Stimulated activated CD8-positive, alpha-beta memory T cell treated with anti-CD3 and anti-CD28 coated beads, Interleukin-15, amount 100 ng/mL, for 4 hours (primary cell): ENCODE data around the gene FOXO1.
A peak's percentile ranks its signal among the peaks of the same experiment; 100 is the strongest.
"Not testable (repeated sequence)": the region's sequence is repeated elsewhere in the genome, so short reads cannot be mapped to it uniquely, and the experiment has no call there.

Experiments used
- DNase-seq, 2 donors: peaks; one replicate each; pipeline ENCODE4 v3.0.0-alpha.2; 2020; ENCODE audit warnings: low read depth in 2 of 2

The FOXO1 gene

DNA sequence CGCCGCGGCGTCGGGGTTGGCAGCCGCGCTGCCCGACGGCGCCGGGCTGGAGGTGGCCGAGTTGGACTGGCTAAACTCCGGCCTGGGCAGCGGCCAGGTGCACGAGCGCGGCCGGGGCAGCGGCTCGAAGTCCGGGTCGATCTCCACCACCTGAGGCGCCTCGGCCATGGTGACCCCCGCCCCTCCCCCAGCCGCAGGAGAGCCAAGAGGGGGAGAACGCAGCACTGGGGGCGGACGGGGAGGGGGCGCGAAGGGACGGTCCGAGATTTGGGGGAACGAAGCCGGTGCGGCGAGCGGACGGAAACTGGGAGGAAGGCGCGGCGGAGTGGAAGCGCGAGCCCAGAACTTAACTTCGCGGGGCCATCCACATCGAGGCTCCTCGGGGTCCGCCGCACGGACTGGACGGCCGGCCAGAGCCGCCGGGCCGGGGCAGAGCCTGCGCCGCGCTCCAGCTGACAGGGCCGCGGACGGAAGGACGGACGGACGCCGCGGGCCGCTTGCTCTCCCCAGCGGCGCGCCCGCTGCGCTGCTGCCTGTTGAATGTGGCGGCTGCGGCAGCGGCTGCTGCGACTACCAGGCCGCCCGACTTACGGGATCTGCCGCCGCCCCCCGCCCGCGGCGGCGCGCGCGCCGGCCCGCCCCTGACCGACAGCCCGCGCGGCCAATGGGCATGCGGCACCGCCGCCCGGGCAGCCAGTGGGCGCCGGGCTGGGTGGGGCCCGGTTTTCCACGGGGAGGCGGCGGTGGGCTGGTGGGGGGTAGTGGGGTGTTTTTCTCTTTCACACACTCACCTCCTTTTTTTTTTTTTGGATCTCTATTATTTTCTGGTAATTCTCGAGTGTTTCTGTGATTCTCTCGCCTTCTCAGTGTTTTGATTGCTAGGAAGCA is at the start of gene FOXO1:
FOXO1 (minus strand) TSS at position 597 of the 888 bp plus-strand sequence; CDS start at position 168, 429 bp downstream.
- peak; percentile 79 to 81 for DNase-seq

DNA sequence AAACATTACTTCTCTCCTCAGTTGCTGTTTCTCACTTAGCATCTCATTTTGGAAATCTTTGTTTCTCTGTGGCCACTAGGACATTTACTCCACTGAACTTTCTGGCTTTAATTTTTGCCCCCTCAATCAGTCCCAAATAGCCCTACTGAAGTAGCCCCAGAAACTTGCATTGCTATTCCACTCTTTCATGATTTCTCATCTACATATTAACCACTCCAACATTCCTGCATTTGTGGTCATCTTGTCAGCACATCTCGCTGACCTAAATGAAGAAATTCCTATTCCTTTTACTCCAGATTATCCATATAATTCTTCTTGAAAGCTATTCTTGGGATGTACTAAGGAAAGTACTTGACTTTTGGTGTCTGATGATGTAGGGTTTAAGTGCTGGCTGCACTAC is 48.0 kb upstream of the FOXO1 start:
- not testable (repeated sequence) for DNase-seq

DNA sequence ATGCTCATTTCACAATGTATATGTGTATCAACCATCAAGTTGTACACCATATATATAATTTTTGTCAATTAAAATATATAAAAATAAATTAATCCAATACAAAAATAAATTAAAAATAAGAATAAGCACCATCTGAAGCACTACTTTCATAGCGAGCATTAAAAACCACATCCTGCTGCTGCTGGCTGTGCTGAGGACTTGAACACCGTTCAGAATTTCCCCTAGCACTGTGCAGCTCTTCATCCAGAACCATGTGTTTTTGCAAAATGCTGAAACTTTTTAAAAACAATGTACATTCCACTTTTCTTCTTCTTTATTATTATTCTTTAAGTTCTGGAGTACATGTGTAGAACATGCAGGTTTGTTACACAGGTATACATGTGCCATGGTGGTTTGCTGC is 40.0 kb upstream of the FOXO1 start:
- no peak for DNase-seq

DNA sequence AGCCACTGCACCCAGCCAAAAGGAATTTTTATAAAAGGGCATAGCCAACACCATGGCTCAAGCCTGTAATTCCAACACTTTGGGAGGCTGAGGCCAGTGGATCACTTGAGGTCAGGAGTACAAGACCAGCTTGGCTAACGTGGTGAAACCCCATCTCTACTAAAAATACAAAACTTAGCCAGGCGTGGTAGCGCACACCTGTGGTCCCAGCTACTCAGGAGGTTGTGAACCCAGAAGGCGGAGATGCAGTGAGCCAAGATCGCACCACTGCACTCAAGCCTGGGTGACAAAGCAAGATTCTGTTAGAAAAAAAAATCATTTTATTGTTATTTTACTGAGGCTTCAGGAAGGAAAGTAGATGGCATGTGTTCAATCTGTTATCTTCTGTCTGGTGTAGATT is 31.3 kb upstream of the FOXO1 start:
- no peak for DNase-seq

DNA sequence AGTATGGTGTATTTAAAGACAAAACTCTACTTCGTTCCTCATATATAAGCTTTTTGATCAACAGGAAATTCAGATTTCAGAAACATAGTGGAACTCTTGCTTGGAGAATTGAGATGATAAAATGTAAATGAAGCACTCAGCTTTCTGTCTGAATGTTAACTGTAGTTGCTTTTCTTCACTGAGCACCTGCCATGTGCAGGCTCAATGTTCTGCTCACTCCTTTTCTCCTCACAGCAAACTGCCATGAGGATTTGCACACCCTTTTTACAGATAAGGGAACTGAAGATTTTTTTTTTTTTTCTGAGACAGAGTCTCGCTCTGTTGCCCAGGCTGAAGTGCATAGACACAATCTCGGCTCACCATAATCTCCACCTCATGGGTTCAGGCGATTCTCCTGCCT is 28.0 kb upstream of the FOXO1 start:
- DNase-seq: no peak

DNA sequence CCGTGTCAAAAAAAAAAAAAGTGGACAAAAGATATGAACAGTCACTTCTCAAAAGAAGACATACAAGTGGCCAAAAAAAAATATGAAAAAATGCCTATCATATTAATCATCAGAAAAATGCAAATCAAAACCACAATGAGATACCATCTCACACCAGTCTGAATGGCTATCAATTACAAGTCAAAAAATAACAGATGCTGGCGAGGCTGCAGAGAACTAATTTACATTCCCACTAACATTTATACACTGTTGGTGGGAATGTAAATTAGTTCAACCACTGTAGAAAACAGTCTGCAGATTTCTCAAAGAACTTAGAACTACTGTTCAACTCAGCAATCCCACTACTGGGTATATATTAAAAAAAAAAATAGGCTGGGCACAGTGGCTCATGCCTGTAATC is 26.5 kb upstream of the FOXO1 start:
- DNase-seq: no peak

DNA sequence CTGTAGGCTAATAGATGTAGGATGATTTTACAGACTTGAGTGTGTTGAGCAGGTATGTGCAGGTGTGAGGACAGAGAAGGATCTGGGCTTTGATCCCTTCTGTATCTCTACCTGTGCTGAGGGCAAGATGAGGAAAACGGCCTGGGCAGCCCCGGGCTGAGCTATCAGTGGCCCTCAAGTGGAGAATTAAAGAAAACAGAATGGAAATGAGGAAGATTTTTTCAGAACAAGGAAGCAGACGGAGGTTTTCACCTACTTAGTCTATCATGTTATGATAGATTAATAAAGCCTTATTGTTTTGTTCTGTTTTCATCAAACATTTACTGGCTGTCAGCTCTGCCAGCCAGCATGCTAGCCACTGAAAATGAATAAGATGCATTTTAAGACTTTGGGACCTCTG is 22.3 kb upstream of the FOXO1 start:
- DNase-seq: no peak

DNA sequence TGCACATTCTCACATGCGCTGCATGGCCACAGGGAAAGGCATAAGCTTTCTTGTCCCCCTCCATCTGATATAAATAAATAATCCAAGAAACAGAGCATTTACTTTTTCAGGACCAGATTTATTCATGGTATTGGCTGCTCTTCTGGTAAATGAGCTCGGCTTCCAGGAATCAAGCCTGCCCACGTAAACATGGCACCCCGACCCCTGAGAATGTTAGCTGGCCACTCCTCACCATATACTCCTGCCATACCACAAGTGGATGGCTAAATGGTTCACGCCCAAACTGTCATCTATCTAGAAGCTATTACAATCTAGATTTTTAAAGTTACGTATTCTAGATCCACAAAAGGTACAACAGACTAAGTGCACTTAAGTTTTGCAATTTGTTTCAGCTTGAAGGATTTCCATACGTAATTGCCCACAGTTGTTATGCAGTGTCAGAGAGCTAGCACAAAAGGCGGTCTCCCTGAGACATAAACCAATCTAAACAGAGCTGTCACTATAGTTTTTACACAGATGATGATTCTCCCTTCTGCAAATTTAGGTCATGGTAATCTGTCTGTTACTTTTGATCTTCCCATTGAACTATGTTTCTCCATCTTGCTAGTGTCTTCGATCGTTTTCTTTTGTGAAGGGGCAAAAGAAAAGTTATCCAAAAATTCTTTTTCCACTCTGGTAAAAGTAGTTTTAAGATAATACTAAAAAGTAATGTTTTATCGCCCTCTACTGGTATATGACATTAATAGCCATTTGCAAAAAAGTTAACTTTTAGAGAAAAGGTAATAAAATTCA is 16.2 kb upstream of the FOXO1 start:
- DNase-seq: no peak

DNA sequence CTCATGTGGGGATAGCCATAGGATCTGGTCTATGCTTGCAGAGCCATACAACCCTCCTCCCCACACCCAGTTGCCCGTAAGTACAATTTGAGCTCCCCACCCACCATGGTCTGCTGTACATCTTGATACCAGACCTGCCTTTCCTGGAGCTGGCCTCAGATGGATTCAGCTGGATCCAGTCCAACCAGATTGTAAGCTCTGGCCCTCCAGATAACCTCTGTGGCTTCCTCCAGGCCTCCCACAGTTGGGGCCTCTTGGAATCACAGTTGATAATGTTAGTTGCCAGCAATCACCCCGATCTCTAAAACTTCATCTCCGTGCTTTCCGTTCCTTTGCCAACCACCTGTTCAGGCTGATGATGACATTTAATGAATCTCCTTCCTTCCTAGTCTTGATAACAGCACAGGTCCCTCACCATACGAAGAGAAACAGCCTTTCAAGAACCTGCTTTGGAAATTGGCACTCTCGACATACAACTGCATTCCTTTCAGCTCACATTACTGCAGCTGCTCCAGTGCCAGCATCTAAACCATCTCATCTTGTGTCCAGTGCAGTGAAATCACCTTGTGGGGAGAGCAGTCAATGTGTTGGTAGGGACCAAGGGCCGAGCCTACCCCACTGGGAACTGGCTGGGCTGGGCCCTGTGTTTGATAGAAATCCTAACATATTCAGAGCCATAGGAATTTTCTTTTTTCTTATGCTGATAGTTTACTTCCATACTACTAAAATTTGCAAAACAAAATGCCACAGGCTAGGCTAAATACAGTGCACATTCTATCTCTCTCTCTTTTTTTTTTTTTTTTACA is 15.1 kb upstream of the FOXO1 start:
- no peak for DNase-seq

DNA sequence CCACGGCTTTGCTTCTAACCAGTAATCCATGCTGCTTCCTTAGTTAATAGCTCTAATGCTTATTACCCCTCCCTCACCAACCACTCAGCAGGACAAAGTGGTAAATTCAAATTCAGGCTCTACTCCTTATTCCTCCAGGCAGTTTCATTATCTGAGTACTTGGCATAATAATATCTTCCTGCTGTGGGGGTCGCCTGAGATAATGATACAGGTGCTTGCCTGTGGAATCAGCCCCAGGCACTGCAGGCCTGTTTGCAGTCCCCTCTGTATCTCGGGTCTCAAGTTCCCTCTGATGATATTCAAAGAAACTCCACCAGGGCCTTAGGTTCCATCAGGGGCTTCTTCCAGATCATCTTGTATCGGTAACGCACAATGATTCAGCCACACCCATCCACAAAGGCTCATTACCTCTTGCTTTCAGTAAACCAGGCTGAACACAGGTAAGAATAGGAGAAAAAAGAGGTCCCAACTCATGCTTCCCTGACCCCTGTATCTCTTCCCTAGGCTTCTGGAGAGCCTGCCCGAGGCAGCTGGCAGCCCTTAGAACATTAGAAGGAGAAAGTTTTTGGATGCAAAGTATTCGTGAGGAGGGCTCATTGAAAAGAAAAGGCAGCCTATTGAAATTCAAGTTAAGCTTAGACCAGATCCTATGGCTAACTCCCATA is 14.3 kb upstream of the FOXO1 start:
- DNase-seq: no peak

DNA sequence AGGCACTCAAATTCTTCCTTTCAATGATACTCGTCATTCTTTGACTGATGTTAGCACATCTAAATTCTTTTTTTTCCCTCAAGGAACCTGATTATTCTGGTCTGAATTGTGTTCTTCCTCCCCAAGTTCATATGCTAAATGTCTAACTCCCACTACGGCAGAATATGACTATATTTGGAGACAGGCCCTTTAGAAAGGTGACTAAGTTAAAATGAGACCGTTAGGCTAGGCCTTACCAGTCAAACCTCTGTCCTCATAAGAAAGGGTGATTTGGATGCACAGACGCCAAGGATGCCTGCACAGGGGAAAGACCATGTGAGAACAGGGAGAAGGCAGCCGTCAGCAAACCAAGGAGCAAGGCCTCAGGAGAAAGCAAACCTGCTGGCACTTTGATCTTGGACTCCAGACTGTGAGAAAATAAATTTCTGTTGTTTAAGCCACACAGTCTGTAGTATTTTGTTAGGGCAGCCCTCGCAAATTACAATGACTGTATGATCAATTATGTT is 13.1 kb upstream of the FOXO1 start:
- DNase-seq: no peak

DNA sequence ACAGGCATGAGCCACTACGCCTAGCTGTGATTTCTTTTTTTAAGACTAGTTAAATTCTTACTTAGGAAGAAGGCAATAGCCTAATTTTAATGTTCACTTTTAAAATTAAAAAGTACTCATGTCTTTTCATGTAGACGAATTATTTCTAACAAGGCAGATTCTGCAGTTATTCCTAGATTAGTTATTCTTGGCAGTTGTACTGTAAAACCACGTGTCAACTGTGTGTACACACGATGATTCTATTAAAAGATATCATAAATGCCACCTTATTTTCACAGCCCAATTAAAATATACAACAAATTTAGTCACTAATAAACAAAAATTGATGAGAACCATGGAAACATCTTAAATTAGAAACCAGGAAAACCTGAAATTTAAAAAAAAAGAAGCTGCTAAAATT is 10.6 kb upstream of the FOXO1 start:
- no peak for DNase-seq

DNA sequence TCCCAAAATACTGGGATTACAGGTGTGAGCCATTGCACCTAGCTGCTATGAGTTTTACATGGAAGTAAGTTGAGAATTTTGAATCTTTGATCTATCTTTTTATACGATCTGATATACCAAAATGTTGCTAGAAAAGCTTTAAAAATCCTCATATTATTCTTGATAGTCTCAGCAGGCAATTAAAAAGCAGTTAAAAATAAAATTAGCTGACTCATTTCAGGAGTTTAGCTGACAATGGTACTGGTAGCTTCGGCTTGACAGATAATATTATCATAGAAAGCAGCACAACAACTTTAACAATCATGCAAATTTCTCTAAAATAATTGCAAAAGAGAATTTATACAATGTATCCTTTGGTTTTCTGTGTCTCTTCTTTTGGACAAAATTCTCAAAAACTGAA is 9.6 kb upstream of the FOXO1 start:
- no peak for DNase-seq

DNA sequence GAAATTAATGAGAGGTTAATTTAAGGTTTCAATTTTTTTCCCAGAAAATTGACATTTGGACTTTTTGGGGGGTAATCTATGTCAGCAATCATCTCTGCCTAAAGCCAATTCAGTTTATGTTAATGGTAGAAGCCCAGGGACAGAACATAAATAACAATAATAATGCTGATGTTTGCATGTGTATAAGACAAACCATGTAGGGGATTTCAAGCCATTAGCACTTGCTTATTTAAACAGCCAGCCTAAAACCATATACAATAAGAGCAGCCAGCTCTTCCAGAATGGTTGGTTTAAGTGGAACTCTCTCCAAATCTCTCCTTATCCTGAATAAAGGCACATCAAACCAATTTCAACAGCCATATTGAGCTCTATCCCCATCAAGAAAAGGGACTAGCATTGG is 7.0 kb upstream of the FOXO1 start:
- DNase-seq: no peak

DNA sequence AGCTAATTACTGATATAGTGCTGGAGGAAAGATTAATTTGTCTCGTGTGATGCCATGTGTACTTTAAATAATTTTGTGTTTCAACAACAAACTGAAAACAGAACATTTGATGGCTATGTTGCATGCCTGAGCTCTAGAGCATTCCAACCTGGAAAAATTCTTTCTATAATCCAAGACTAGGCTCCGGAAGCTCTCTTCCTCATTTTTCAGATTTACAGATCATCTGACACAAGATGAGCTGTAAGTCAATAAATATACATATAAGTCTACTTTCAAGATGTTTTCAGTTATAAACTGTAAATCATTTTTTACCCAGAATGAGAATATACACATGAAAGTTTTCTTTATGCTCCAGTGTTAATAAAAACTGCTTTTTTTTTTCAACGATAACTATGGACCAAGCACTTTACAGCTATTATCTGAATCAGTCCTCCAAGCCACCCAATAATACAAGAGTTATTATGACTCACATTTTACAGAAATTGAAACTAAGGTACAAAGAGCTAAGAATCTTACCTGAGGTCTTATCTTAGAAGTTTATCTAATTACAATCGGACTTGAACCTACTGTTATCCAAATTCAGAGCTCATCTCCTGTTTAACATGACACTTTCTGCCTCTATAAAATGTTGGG is 6.4 kb upstream of the FOXO1 start:
- DNase-seq: no peak

DNA sequence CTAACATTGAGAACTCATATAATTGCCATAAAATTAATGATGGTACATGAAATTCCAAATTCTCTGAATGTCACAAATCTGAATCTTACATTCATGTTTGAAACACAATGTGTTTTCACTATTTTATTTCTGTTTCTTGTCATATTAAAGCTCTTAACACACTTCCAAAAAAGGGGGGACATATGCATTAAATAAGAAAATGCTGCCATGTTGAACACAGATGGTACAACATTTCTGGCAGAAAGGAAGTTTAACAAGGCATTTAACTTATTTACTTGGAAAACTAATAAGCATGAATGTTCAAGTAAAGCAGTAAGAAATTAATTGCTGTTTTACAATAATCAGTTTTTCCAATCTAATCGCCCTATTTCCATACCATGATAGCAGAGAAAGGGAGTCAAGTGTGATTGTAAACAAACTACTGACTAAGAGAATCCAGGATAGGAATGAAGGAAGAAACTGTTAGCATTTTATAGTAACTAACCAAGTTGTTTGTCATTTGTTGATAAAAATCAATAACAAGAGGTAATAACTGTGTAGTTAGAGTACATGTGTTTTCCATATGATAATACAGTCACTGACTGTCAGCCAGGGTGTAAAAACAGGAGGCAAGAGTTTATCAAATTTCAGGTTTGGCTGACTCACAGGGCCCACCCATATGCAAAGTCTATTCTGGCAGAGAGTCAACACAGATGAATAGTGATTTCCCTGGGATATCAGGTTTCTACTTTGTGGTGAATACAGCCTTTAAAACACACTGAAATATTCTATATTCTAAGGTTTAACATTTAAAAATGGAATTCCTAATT is 5.7 kb upstream of the FOXO1 start:
- no peak for DNase-seq

DNA sequence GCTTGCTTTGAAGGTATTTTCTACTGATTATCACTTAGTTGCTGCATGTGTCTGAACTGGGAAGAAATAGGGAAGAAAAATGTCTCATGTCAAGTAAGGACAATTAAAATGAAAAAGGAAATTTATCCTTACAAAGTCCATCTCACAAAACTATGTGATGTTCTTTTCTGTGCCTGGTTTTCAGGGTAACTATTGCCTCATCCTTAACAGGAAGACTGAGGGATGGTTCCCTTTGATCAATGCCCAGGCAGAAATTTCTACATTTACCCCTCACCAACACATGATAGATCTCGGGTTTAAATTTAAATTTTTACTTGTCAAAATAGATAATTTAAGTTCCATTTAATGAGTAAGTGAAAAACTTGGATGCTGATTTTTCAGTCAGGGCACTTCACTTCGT is 3.9 kb upstream of the FOXO1 start:
- DNase-seq: no peak

DNA sequence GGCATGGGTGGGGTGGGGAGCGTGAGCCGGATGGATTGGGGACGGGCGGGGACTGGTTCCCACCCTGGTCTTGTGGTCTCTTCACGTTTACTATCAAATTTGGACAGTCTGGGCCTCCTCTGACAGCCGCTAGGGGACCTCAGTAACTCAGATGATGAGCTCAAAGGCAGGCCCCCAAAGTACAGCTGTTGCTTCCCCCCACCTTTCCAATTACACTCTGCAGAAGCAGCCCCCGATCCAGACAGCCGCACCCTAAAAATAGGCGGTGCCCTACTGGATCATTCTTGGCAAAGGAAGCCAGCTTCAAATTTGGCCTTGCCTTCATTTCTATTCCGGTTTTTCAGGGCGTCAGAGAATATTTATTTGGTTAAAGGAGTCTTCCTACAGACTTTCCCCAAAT is 1.9 kb upstream of the FOXO1 start:
- peak; percentile 5 to 19 for DNase-seq

DNA sequence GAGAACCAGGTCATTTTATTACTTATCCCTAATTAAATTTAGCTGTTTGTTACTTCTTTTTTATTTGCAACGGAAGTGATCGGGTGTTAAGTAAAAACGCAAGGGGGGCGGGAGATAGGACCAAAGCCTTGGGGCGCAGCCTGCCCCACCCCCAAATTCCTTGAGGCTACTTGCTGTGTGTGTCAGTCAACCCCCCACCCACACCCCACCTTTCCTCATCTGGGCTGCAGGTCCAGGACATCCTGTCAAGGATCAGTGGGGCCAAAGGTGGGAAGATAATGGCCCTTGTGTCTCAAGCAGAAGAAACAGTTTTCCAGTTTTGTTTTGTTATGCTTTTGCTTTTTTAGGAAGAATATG is 1.2 kb upstream of the FOXO1 start:
- no peak for DNase-seq

DNA sequence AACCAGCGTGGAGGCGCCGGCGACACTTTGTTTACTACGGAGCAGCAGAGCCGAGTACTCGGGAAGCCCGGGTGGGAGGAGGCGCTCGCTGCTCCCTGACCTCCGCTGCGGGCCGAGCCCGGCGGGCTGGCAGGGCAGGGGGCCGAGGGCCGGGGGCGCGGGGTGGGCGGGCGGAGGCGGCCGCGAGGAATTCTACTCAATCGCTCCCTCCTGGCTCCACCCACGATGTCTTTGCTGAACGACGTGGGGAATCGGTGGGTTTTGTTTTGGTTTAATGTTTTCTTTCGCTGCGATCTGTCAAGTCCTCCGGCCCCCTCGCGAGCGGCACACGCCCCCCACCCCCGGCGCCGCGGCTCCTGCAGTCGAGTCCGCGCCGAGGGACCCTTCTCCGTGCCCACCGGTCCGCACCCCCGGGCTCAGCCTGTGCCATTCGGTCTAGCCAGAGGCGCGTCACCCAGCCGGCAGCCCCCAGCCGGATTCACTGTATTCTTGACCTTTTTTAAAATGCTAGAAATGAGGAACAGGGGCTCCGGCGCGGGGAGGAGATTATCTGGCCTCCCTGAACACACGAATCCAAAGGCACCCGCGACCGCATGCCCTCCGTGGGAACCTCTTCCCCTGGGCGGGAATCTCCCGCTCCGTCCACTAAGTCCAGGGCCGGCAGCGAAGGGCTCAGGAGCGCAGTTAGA is 636 bp upstream of the FOXO1 start:
- DNase-seq: peak in 1 of 2 donors; percentile 16
